NCI-H128 (cell line): ENCODE measurements around the gene ZER1.

ENCODE experiments used
- DNase-seq: peaks from one replicate; lab custom pipeline; 2025; ENCODE audit not compliant: unreplicated experiment; lab: John Stamatoyannopoulos, UW

ZER1 gene

DNA sequence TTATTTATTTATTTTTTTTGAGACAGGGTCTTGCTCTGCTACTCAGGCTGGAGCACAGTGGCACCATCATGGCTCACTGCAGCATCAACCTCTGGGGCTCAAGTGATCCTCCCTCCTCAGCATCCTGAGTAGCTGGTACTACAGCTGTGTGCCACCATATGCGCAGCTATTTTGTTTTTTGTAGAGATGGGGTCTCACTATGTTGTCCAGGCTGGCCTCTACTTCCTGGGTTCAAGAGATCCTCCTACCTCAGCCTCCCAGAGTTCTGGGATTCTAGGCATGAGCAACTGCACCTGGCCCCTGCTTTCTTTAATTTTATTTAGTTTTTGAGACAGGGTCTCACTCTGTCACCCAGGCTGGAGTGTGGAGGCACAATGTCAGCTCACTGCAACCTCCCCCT is 28.3 kb downstream of the ZER1 start:
- no peak for DNase-seq

DNA sequence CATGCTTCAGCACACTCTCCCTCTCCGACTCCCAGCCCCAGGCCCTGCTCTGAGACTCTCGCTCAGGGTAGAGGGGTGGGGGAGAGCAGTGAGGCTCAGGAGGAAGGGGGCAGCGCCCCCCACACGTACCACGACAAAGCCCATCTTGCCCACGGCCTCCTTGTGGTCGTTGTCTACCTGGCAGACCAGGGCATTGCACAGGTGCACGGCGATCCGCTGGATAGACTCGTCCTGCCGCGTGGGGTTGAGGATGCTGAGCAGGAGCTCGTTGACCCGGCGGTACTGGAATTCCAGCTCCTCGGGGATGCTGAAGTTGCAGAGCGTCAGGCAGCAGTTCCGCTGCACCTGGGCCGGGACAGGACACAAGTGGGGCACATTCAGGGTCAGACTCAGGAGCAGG is 29.3 kb downstream of the ZER1 start:
- DNase-seq = no peak

DNA sequence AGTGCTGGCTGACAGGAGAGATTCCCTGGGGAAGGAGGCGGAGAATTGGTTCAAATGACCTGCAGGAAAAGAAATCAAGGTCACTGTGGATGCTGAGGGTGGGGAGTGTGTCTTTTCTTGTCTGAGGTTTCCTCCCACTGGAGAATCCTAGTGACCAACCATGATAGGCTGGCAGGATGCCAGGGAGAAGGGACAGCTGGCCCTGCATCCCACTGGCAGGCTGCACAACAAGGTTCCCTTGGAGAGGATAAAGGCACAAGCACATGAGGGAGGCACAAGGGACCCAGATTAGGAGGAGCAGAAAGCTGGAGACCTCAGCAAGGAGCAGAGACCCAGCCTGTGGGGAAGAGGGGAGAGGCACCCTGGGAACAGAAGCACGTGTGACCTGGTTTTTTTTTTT is 36.4 kb downstream of the ZER1 start:
- no peak for DNase-seq

DNA sequence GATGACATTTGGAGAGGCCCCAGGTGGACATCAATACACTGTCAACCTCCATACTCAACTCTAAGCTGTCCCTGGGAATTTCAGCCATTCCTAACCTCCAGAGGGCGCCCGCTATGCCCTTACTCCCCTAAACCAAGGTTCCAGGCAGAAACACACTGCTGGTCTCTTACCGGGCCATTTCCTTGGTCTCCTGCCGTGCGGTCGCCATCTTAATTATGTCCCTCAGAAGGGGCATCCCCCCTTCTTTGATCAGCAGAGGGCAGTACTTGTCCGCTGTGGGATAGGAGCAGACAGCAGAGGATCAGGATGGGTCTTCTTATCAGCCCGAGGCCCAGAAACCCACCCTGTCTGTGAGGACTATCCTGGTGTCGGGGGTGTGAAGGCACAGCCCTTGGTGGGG is 38.5 kb downstream of the ZER1 start:
- DNase-seq = peak; percentile 74

DNA sequence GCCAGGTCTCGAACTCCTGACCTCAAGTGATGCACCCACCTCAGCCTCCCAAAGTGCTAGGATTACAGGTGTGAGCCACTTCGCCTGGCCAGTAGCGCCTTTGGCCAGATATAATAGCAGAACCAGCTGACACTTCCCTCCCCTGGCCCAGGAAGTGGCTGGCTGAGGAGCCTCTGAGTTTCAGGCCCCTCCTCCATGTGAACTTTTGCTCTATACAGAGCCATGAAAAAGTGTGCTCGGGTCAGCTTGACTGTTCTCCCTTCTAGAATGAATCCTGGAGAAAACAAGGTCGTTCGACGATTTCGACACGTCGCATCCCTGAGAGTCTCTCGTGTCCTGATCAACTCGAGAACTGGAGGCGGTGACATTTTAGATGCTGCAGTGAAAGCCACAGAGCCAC is 39.2 kb downstream of the ZER1 start:
- no peak for DNase-seq

DNA sequence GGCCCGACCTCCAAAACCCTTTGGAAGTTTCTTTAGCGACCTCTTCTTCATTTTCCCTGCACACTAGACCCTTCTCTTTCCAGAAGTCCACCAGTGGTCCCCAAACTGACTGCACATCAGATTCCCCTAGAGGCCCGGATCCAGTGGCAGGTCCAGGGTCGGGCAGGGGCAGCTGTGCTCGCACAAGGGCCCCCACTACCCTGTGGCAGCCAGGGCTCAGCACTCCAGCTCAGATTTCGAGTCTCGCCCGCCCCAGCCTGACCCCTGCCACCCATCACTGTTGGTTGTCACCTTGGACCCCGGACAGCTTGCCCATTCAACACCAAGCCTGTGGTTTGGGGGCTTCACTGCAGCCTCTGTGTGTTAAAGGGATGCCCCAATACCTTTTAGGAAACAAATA is 40.0 kb downstream of the ZER1 start:
- DNase-seq = no peak

DNA sequence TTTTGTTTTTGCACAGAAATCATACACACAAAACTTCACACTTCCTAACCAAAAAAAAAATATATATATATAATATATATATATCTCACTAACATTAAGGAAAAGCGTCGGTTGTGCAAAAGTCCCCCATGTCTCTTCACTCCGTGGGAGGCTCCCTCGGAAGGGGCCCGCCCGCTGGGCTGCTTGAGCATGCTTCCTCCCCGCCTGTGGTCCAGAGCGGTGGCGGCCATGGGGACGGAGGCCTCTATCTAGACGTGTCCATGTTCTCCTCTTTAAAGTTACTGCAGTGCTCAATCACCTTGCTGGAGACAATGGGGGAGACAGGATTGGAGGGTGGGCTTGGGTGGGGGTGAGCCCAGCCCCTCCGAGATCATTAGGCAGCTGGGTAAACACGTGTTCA is 40.6 kb downstream of the ZER1 start:
- no peak for DNase-seq

DNA sequence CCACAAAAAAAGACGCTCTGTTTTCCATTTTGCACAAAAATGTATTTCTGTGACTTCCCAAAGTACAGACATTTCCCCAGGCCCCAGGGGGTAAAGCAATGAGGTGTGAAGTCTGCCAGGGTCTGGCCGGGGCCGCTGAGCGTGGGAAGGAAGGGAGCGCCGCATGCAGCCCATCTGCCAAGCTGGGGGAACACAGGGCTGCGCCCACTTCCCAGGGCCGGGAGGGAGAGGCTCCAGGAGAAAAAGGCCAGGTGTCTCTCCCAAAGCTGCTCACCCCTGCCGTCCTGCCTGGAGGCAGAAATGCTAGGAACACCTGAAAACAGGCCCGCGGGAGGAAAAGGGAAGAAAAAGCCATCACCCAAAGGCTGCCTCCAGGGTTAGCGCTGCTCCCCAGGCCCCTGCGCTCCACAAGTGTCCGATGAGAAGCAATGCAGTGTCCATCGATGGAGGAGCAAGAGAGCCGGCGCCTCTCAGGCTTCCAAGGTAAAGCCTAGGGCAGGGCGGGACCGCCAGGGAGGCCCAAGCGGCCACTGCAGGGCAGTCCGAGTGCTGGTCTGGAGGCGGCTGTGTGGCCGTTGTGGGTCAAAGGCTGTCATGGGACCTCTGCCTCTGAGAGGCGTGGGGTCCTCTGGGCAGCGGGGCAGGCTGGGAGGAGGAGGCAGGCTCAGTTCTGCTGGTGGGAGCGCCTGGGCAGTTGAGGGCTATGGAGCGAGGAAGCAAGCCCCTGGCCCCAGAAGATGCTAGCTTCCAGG is 41.8 kb downstream of the ZER1 start:
- no peak for DNase-seq

DNA sequence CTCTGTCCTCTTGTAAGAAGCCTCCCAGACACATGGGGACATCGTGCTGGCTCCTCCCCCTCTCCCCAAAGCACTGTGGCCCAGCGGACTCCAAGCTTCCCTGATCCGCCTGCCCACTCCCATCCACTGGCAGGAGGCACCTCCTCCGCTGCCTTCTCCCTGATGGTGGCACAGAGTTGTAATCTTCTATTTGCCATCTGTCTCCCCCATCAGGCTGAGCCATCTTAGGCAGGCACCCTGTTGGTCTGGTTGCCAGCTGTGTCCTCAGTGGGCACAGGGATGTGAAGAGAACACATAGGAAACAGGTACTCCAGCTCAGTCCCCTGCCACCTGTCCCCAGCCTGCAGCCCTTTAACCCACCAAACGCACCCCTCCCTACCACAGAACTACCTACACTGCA is 42.4 kb downstream of the ZER1 start:
- DNase-seq = no peak

DNA sequence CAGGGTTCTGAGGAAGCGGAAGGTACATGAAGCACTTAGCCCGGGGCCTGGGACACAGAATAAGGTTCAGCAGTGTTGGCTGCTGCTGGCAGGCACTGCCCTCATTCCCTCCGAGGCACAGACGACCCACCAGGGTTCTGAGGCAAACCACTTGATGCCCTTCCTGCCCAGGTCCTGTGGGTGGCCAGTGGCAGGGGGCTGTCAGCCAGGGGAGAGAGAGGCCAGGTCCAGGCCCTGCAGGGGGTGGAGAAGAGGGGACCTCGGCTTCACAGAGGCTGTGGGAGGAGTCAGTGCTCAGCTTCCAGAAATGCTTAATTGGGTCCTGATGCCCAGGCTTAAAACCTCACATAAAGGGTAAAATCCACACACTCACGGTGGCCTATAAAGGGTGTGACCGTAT is 43.4 kb downstream of the ZER1 start:
- no peak for DNase-seq

DNA sequence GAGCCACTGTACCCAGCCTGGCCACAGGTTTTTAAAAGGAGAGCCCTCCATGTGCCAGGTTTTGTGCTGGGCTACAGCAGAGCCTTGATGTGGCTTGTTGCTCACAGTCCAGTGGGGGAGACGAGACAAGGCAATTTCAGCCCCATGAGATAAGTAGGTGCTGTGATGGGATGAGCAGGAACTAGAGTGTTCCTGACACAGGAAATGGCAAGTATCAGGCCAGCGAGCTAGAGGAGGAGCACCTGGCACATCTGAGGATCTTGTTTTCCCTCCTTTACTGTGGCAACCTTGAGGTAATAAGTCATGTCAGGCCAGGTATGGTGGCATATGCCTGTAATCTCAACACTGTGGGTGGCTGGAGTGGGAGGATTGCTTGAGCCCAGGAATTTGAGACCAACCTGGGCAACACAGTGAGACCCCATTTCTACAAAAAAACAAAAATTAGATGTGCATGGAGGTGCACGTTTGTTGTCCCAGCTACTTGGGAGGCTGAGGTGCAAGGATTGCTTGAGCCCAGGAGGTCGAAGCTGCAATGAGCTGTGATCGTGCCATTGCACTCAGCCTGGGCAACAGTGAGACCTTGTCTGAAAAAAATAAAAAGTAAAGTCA is 44.0 kb downstream of the ZER1 start:
- DNase-seq = no peak

DNA sequence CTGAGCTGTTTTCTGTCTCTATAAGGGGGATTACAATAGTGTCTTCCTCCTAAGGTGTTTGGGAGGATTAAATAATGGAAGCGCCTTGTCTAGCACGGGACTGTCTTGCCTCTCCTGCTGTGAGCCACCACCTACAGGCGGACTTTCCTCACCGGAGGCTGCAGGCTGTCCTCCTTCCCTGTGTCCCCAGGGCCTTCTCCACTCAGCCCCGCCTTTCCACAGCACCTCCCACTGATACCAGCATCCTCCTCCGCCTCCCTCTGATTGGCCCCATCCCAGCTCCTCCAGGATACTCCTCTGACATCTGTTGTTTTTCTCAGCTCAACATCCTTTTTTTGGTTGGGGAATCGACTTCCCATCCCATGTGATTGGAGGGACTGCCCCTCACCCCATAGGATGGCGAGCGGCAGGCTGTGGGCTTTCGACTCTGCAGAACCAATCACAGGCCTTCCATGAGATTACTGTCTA is 46.9 kb downstream of the ZER1 start:
- no peak for DNase-seq

DNA sequence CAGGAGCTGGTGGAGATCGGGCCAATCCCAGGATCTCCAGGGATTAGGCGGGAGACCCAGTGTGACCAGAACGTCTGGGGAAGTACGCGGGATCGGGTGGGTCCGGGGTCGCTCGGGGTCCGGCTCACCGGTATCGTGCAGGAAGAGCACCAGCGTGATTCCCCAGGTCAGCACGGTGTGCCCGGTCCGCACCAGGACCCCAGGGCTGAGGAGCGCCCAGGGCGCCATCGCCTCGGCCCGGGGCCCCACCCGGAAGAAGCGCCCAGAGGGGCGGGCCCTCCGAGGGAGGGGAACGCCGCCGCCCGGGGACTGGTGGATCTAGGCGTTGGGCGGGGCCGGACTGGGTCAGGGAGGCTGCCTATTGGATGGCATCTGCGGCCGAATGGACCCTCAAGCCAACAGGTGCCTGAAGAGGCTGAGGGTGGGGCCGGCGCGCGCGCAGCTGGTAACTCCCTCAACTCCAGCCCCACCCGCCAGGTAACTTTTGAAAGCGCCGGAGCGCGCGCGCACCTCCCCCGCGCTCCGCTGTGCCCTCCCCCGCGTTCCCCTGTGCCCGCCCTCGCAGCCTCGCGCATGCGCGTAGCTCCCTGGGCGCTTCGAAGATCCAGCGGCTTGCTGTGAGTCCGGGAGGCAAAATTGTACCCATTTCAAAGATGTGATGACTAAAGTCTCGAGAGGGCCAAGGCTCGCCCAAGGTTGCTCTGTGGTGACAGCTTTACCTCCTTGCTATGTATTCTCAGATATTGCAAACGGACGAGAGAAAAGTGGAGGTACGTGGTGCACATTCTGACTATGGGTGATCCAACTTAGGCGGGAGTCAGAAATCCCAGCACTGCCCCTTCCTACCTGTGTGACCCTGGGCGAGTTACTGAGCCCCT is 47.6 kb downstream of the ZER1 start, which contains the start of gene ZDHHC12:
Gene ZDHHC12 (minus strand): TSS at position 262 of the 878 bp plus-strand sequence. CDS start 34 bp downstream, at position 228.
- peak; percentile 97 for DNase-seq

DNA sequence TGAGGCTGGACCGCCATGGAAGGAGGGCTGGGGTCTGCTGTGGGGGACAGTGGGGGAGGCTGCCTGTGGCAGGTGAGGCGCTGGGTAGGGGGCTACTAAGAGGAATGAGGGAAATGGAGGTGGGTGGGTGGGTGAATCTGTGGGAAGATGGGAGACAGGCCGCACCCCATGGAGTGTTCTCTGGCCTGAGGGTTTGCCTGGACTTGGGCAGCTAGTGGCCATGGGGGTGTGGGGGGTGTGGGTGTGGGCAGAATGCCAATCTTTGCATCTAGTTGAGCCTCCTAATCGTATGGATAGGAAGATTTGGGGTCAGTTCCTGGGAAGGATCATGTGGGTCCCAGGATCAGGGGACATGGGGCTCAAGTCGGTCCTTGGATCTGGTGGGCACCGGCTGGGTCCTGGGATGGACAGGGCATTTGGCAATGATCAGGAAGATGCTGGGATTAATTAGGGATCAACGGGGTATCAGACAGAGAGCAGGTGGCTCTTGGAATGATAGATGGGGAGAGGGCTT is 48.3 kb downstream of the ZER1 start:
- no peak for DNase-seq

DNA sequence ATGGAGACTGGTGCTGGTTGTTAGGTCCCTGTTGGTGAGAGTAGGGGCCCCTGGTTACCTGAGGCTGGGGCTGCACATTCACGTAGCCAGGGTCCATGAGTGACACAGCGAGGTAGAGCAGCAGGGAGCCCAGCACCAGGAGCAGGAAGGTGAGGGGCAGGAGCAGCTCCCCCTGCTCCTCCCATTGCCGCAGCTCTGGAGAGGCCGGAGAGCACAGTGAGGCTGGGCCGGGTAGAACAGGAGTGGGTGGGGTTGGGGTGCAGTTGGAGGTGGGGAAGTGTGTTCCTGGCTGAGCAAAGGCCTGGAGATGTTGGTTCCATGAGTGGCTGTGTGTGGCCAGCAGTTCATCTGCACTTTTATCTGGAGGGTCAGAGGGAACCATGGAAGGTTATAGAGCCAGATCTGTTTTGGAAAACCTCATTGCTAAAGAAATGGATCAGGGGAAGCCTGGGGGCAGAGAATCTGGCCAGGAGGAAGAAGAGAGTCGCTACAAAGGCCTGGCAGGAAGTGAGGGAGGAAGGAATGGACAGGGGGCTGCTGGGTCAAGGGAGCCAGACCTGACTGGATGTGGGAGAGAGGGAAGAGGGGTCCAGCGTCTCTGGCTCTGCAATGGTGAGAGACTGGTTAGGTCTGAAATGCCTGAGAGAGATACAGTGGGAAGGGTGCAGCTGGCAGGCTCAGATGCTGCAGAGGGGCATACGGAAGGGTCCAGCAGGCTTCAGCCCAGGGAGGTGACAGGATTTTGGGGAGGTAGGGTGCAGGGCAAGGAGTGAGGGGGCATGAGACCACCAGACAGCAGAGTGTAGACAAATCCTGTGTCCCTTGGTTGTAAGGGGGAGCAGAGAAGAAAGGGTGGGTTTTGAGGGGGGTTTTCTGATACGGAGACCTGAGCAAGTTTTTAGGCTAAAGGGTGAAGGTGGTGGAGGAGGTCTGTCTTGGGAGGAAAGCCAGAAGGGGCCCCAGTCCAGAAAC is 49.1 kb downstream of the ZER1 start:
- DNase-seq = no peak

DNA sequence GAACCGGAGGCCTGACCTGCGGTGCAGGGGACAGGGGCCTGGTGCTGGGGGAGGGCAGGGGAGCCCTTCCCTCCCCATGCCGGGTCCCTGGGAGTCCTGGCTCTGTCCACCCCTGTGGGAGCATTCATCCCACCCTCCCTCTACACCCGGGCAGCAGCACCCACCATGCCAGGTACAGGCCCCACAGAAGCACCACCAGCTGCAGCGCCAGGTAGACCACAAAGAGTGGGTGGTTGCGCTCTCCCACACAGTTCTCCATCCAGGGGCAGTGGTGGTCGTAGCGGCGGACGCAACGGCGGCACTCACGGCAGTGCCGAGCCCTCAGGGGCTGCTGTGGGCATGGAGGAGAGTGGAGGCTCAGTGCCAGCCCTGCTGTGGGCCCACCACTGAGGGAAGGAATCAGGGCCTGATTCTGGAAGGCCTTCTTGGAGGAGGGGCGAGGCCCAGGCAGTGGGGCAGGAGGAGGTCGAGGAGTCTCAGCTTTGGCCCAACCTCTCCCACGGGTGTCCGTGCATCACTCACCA is 50.2 kb downstream of the ZER1 start:
- no peak for DNase-seq

DNA sequence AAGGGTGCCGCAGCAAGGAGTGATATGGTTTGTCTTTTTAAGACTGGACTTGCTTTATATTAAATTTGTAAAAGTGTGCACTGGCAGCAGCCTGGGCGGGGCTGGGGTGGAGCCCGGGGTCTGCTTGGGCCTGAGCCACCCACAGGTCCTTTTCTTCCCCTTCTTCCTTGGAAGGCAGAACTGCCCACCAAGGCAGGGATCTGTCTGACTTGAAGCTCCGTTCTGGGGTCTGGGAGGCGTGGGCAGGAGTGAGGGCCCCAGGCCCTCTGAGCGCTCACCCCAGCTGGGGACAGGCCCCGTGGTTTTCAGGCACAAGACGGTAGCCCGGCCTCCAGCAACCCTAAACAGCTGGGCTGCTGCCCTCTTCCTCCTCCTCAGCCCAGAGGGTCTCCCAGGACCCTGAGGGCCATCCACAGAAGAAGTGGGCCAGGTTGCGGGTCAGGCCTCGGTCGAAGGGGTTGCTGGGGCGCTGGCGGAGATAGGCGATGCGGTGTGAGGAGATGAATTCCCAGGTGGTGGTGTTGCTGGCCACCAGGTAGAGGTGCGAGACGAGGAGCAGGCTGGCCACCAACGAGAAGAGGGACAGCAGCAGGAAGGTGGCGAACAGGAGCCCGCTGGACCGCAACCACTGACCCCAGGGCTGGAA is 50.8 kb downstream of the ZER1 start:
- DNase-seq = no peak

DNA sequence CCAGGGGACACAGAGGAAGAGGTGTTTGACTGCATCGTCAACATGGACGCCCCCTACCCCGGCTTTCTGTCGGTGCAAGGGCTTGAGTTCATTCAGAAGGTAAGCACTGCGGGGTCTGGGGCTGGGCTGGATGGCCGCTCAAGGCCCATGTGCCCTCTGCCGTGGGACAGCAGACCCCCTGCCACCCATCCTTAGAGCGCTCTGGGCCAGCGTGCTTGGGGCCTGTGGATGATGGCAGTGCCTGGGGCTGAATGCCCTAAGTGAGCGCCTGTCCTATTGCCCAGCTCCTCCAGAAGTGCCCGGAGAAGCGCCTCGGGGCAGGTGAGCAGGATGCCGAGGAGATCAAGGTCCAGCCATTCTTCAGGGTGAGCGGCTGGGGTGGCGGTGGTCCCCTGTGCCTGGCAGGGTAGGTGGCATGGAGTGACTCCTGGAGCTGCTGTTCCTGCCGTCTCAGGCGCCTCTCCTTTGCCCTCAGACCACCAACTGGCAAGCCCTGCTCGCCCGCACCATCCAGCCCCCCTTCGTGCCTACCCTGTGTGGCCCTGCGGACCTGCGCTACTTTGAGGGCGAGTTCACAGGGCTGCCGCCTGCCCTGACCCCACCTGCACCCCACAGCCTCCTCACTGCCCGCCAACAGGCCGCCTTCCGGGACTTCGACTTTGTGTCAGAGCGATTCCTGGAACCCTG is 51.7 kb downstream of the ZER1 start:
- DNase-seq = no peak

DNA sequence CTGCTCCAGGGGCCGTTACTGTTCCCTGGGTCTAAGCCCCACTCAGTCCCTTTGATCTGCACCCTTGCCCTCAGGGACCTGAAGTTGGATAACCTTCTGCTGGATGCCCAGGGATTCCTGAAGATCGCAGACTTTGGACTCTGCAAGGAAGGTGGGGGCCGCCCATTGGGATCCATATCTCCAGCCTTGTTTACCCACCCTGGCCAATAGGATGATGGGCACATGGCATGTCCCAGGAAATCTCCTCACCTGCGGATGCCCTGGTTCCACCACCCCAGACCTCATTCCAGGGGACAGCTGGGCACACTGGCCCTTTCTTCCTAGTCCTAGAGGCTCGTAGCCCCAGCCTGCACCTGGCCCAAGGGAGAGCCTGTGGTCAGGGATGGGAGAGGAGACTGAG is 53.3 kb downstream of the ZER1 start:
- no peak for DNase-seq
